Large intestine (tissue), 12 donors: ENCODE data around the gene ALDOC. TPM values are rescaled to one million over a fixed set of nuclear protein-coding genes. Genes with fewer than 3 reads are reported as not detected.
A peak's percentile ranks its signal among the peaks of the same experiment; 100 is the strongest.

Experiments used
- DNase-seq, 2 donors: peaks; one replicate each; pipeline versions ENCODE4 v3.0.0 to v3.0.0-alpha.2; 2013
- H3K27ac ChIP-seq: one replicate; pipeline ENCODE4 v1.5.1; 2013; ENCODE audit warnings: low read length
- H3K27me3 ChIP-seq: 2 replicates; pipeline ENCODE4 v1.6.1; 2013; ENCODE audit warnings: low read length; ENCODE audit not compliant: control insufficient read depth, insufficient read depth
- H3K36me3 ChIP-seq: 2 replicates; pipeline ENCODE4 v1.6.1; 2013; ENCODE audit warnings: low read length; ENCODE audit not compliant: control insufficient read depth, insufficient read depth
- H3K4me1 ChIP-seq: one replicate; pipeline ENCODE4 v1.6.1; 2013; ENCODE audit warnings: low read length; ENCODE audit not compliant: control insufficient read depth, insufficient read depth
- H3K4me3 ChIP-seq: one replicate; pipeline ENCODE4 v1.5.1; 2013; ENCODE audit warnings: low read length
- H3K9me3 ChIP-seq: one replicate; pipeline ENCODE4 v1.6.1; 2013; ENCODE audit warnings: mild to moderate bottlenecking, low read depth, low read length, moderate library complexity; ENCODE audit not compliant: control insufficient read depth
- WGBS: methylation state at CpG from one replicate; pipeline ENCODE4 v1.1.5; 2013; ENCODE audit warnings: low lambda C conversion rate; ENCODE audit not compliant: insufficient coverage; 5-methylcytosine and 5-hydroxymethylcytosine counted together
- long read RNA-seq, 11 donors: transcript quantifications; one replicate each; lab custom pipeline, GENCODE V29; 2026
- polyA plus RNA-seq: library from polyadenylated mRNA; unstranded; fragments of 120-200 nt; gene quantifications from one replicate; pipeline ENCODE4 v1.2.1, GENCODE V29; 2013

The ALDOC gene
- polyA plus RNA-seq = 15.0 TPM
- long read RNA-seq, donor 1, transcript ALDOC-201 (9 exons, 1,982 nt) = major isoform, 5 of 6 reads
- long read RNA-seq, donor 1, partial matches to known transcripts = 0 of 6 reads
- long read RNA-seq, donor 1, other reads (novel, unspliced or antisense) = 0 of 6 reads
- long read RNA-seq, donor 2, transcript ALDOC-201 (9 exons, 1,982 nt) = major isoform, 7 of 34 reads
- long read RNA-seq, donor 2, partial matches to known transcripts = 26 of 34 reads
- long read RNA-seq, donor 2, other reads (novel, unspliced or antisense) = 0 of 34 reads
- long read RNA-seq, donor 3 = 0 reads
- long read RNA-seq, donor 4, partial matches to known transcripts = 0 of 1 reads
- long read RNA-seq, donor 4, other reads (novel, unspliced or antisense) = 0 of 1 reads
- long read RNA-seq, donor 5, partial matches to known transcripts = 0 of 3 reads
- long read RNA-seq, donor 5, other reads (novel, unspliced or antisense) = 0 of 3 reads
- long read RNA-seq, donor 6, partial matches to known transcripts = 0 of 2 reads
- long read RNA-seq, donor 6, other reads (novel, unspliced or antisense) = 0 of 2 reads
- long read RNA-seq, donor 7, partial matches to known transcripts = 0 of 2 reads
- long read RNA-seq, donor 7, other reads (novel, unspliced or antisense) = 0 of 2 reads
- long read RNA-seq, donor 8, transcript ALDOC-201 (9 exons, 1,982 nt) = major isoform, 10 of 44 reads
- long read RNA-seq, donor 8, partial matches to known transcripts = 32 of 44 reads
- long read RNA-seq, donor 8, other reads (novel, unspliced or antisense) = 0 of 44 reads
- long read RNA-seq, donor 9, transcript ALDOC-201 (9 exons, 1,982 nt) = major isoform, 9 of 30 reads
- long read RNA-seq, donor 9, partial matches to known transcripts = 18 of 30 reads
- long read RNA-seq, donor 9, other reads (novel, unspliced or antisense) = 0 of 30 reads
- long read RNA-seq, donor 10, transcript ALDOC-201 (9 exons, 1,982 nt) = major isoform, 8 of 14 reads
- long read RNA-seq, donor 10, partial matches to known transcripts = 5 of 14 reads
- long read RNA-seq, donor 10, other reads (novel, unspliced or antisense) = 0 of 14 reads
- long read RNA-seq, donor 11, partial matches to known transcripts = 5 of 9 reads
- long read RNA-seq, donor 11, other reads (novel, unspliced or antisense) = 0 of 9 reads

DNA sequence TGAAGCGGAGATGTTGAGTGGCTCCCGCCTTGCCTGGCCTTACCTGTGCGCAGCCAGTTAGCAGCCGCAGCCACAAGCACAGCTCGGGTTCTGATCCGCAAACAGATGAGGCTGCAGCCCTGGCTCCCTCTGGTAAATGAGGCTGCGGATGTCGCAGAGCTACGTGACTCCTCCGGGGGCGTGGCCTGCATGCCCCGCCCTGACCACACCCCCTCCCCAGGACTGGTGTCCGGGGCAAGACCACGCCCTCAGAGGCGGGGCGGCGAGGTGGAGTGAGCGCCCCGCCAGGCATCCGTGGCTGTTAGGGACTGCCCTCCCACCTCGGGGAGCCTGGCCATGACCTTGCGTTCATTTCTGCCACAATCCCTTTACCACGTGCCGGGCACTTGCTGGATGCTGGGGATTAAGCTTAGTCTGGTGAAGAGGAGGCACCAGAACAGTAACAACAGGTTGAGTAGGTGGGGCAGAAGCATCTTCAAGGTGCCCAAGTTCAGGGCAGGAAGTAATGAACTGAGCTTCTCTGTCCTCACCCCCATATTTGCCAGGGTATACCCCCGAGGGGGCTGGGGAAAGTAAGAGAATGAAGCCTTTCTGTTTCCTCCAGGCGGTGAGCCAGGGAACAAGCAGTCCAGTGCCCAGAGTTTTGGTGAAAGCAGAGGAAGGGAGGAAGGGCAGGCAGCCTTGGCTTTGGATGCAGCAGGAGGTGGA, at the start of gene ALDOC:
ALDOC (minus strand) TSS at position 138 of the 708 bp plus-strand sequence. CDS start 1,363 bp downstream, outside the sequence.
- Histone ChIP-seq H3K36me3 (peaks cover 28% of the 10 kb centered on the region), H3K4me3 (peak within 1 kb of the TSS; percentile 33), H3K4me1 (peaks cover 18% of the 10 kb centered on the region), H3K27ac (no peak within 1 kb of the TSS), H3K27me3 (no peaks in the 10 kb centered on the region), H3K9me3 (no peaks in the 10 kb centered on the region)
- peak; percentile 94 to 97 for DNase-seq
- no CpG with 5 or more reads among the region's 26 CpGs for WGBS

DNA sequence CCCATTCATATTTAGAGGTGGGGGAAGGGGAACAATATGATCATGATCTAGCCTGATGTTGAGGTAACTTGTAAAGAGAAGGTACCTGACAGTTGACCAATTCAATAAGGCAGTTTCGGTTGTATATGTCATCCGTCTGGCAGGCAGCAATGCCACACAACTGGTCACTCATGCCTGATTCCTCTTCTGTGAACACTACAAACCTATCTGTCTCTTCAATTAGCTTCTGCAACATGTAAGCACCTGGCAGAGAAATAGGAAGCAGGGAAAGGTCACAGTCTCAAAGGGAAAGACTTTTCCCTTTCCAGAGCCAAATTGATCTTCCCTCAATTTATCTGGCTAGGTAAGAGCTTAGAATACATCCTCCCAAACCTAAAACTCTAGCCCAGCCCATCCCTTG, 47.5 kb upstream of the ALDOC start:
- WGBS = no CpG with 5 or more reads among the region's 2 CpGs
- Histone ChIP-seq H3K4me1 (no peaks in the 10 kb centered on the region), H3K9me3 (no peaks in the 10 kb centered on the region), H3K4me3 (no peak overlapping the region), H3K27ac (no peak overlapping the region), H3K27me3 (no peaks in the 10 kb centered on the region), H3K36me3 (peaks cover 83% of the 10 kb centered on the region)
- DNase-seq = no peak

DNA sequence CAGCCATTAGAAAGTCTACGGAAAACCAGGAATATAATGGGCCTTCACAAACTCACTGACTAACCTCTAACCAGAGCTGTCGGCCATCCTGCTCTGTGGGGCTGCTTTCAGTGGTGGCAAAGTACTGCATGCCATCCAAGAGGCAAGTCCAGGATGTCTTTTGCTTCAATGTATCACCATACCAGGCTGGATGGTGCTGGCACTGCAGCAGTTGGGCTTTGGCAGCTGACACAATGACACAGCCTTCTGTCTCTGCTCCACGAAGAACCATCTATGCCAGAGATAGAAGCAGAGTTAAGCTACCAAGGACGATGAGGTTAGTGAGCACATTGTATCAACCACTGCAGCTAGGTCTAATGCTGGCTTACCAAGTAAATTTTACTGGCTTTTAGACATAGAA, 47.0 kb upstream of the ALDOC start:
- H3K27me3 ChIP-seq = no peaks in the 10 kb centered on the region
- no peak overlapping the region for H3K4me3 ChIP-seq
- no peak overlapping the region for H3K27ac ChIP-seq
- no CpG with 5 or more reads among the region's 4 CpGs for WGBS
- no peaks in the 10 kb centered on the region for H3K4me1 ChIP-seq
- H3K36me3 ChIP-seq = peaks cover 87% of the 10 kb centered on the region
- DNase-seq = no peak
- no peaks in the 10 kb centered on the region for H3K9me3 ChIP-seq

DNA sequence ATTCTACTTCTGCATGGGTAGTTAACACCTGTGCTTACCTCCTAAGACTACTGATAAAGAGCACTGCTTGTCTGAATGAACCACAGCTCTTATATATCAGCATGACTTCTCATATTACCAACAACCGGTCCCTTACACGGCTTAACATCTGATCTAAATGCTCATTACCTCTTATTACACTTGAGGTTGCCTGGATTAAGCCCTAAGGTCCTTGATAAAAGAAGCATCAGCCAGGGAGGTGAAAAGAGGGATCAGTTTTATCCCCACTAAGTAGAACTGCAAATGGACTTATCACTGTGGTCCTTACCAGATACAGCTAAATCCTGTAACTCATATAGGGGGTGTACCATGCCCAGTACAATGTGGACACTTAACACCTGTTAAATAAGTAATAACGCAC, 45.5 kb upstream of the ALDOC start:
- 92% methylated on average over 2 of the region's 3 CpGs for WGBS

DNA sequence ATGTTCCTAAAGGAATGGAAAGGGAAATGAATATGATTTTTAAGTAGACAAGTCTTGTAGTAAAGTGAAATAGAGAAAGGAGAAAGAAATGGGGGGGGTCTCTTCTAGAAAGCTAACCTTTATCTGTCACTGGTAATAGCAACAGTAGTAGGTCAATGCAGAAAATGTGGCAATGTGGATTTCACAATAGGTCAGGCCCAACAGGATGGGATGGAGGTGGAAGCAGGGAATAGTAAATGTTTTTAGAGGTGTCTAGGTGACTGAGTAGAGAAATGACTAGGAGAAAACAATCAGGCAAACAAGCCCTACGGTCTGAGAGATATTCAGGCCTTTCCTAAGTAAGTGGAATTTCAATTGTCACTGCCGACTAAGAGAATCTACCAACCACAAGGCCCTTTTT, 43.3 kb upstream of the ALDOC start:
- H3K4me1 ChIP-seq = no peaks in the 10 kb centered on the region
- H3K27me3 ChIP-seq = no peaks in the 10 kb centered on the region
- no peak overlapping the region for H3K4me3 ChIP-seq
- no peak overlapping the region for H3K27ac ChIP-seq
- WGBS = no CpG with 5 or more reads among the region's 2 CpGs
- H3K36me3 ChIP-seq = peaks cover 94% of the 10 kb centered on the region
- DNase-seq = no peak
- H3K9me3 ChIP-seq = no peaks in the 10 kb centered on the region

More for the DNA sequence above, 45.5 kb upstream of the ALDOC start:
- Histone ChIP-seq H3K27me3 (no peaks in the 10 kb centered on the region), H3K27ac (no peak overlapping the region), H3K4me3 (no peak overlapping the region), H3K9me3 (no peaks in the 10 kb centered on the region), H3K36me3 (peaks cover 89% of the 10 kb centered on the region), H3K4me1 (no peaks in the 10 kb centered on the region)
- DNase-seq = no peak

DNA sequence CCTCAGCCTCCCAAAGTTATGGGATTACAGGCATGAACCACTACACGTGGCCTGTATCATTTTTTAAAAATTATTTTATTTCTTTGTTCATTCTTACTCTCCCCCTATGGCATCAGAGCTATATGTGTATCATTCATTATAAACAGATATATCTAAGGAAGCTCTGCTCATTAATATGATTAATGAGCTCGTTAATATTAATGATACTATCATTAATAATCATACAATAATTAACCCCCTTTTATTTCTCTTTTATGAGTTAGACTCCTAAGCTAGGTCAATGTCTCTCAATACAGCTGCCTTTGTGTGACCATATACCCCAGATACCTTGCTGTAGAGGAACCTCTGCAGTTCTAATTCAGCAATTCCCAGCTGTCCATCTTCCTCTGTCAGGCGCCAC, 41.8 kb upstream of the ALDOC start:
- 80% methylated on average over 2 of the region's 3 CpGs for WGBS
- H3K9me3 ChIP-seq = no peaks in the 10 kb centered on the region
- no peaks in the 10 kb centered on the region for H3K27me3 ChIP-seq
- DNase-seq = no peak
- H3K36me3 ChIP-seq = peaks cover 94% of the 10 kb centered on the region
- no peaks in the 10 kb centered on the region for H3K4me1 ChIP-seq
- no peak overlapping the region for H3K27ac ChIP-seq
- H3K4me3 ChIP-seq = no peak overlapping the region

DNA sequence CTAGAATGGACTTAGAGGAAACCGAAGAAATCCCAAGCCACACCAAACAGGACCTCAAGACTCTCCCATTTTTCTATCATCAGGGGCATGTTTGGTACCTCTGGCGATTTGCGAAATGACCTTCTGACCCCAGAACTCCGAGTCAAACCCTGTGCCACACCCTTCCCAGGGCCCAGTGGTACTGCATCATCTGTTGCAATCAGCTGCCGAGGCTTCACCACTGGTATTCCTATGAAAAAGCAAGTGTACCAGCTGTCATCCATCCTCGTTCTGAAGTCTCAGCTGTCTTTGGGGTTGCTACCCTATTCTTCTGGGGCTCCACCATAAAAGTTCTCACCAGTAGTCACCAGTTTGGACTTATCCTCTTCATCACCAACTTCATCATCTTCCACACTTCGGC, 39.6 kb upstream of the ALDOC start:
- no peaks in the 10 kb centered on the region for H3K27me3 ChIP-seq
- no peak overlapping the region for H3K4me3 ChIP-seq
- H3K36me3 ChIP-seq = peaks cover 76% of the 10 kb centered on the region
- no peaks in the 10 kb centered on the region for H3K9me3 ChIP-seq
- no CpG with 5 or more reads among the region's 7 CpGs for WGBS
- H3K27ac ChIP-seq = no peak overlapping the region
- H3K4me1 ChIP-seq = no peaks in the 10 kb centered on the region
- no peak for DNase-seq

DNA sequence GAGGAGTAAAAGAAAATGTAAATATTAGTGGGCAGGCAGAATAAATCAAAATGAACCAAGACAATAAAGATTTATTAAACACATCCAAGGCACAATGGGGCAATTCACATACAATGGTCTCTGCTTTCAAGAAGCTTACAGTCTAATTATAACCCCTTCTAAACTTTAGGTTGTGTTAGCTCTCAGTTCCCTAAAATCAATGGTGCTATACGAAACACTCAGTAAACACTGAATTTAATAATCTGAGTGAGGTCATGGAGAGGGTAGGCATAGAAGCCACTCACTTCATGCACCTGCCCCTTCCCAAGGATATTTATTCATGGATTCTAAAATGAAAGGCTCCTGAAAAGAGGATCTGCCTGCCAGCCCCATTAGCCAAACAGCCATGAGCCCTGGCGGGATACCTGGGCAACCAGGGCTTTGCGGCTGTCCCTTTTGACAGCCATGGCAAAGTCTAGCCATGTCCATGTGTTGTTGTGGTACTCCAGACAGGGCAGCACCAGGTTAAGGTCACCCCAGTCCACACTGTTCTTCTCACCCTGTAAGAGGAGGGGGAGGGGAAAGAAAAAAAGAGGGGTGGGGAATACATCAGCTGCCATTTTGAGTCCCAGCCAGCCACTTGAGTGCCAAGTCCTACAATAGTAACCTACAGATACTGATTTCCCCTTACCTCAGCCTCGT, 38.7 kb upstream of the ALDOC start:
- no peak for DNase-seq
- H3K36me3 ChIP-seq = peaks cover 67% of the 10 kb centered on the region
- H3K4me3 ChIP-seq = no peak overlapping the region
- no CpG with 5 or more reads among the region's 4 CpGs for WGBS
- no peaks in the 10 kb centered on the region for H3K9me3 ChIP-seq
- peaks cover under 1% of the 10 kb centered on the region for H3K4me1 ChIP-seq
- no peaks in the 10 kb centered on the region for H3K27me3 ChIP-seq
- H3K27ac ChIP-seq = no peak overlapping the region

DNA sequence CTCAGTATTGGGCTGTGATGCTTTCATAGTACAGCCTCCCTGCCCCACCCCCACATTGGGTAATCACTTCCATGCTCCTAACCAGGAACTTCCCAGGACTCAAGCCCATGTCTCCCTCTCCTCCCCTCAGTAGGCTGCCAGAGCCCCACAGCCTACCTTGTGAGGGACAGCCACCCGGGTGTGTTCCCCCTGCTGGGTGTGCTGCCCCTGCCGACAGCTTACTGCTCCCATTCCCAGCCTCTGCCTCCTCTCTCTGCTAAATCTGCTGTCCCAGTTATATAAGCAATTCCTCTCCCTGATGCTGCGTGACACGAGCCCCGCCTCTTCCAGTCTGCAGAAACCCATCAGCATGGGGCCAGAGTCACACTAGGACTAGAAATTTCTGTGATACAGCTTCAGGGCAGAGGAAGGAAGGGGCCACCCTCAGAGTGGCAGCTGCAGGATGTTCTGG, 37.3 kb upstream of the ALDOC start, which contains the start of gene RSKR:
RSKR (minus strand) TSS at position 255 of the 451 bp plus-strand sequence; CDS start at position 231, 24 bp downstream.
- no CpG with 5 or more reads among the region's 5 CpGs for WGBS
- Histone ChIP-seq H3K27me3 (no peaks in the 10 kb centered on the region), H3K36me3 (peaks cover 55% of the 10 kb centered on the region), H3K4me1 (peaks cover 9% of the 10 kb centered on the region), H3K4me3 (no peak within 1 kb of the TSS), H3K9me3 (no peaks in the 10 kb centered on the region), H3K27ac (no peak within 1 kb of the TSS)
- DNase-seq = no peak
